OCI-LY1 (cell line): ENCODE data around the gene UTP20.

Experiments
- H2AFZ ChIP-seq: fragments of 200-600 bp; sonication (generic), shearing (Covaris generic); 2 replicates; pipeline ENCODE4 v1.6.0; 2014; ENCODE audit warnings: antibody characterized with exemption, mild to moderate bottlenecking, low read length
- H3F3A ChIP-seq: fragments of 200-600 bp; sonication (generic), shearing (Covaris generic); 2 replicates; pipeline ENCODE4 v1.6.0; 2014; ENCODE audit warnings: mild to moderate bottlenecking, antibody characterized with exemption, low read length, moderate library complexity; ENCODE audit not compliant: insufficient read depth
- H3K27ac ChIP-seq: fragments of 200-600 bp; sonication (generic); 2 replicates; pipeline ENCODE4 v1.5.1; 2014; ENCODE audit warnings: low read length, mixed run types, mild to moderate bottlenecking, low read depth; ENCODE audit not compliant: poor library complexity, severe bottlenecking
- H3K27me3 ChIP-seq: fragments of 200-600 bp; sonication (generic); 2 replicates; pipeline ENCODE4 v1.6.0; 2014; ENCODE audit warnings: antibody characterized with exemption, mild to moderate bottlenecking, low read length, moderate library complexity; ENCODE audit not compliant: insufficient read depth
- H3K36me3 ChIP-seq: fragments of 200-600 bp; sonication (generic); 2 replicates; pipeline ENCODE4 v1.6.1; 2014; ENCODE audit warnings: mild to moderate bottlenecking, antibody characterized with exemption, low read length, moderate library complexity, mixed read lengths; ENCODE audit not compliant: insufficient read depth
- H3K4me1 ChIP-seq: fragments of 200-600 bp; sonication (generic); 2 replicates; pipeline ENCODE4 v1.5.1; 2014; ENCODE audit warnings: mild to moderate bottlenecking, low read length, moderate library complexity; ENCODE audit not compliant: insufficient read depth, severe bottlenecking
- H3K4me2 ChIP-seq: fragments of 200-600 bp; sonication (generic), shearing (Covaris generic); 2 replicates; pipeline ENCODE4 v1.6.1; 2014; ENCODE audit warnings: low read length
- H3K4me3 ChIP-seq: fragments of 200-600 bp; sonication (generic); 2 replicates; pipeline ENCODE4 v1.5.1; 2014; ENCODE audit warnings: low read length, low read depth, mild to moderate bottlenecking, mixed read lengths; ENCODE audit not compliant: poor library complexity, severe bottlenecking
- H3K79me2 ChIP-seq: fragments of 200-600 bp; shearing (Covaris generic); 2 replicates; pipeline ENCODE4 v1.6.1; 2016; ENCODE audit warnings: mixed run types, low read length, mixed read lengths; ENCODE audit not compliant: insufficient read depth
- H3K9ac ChIP-seq: fragments of 200-600 bp; sonication (generic), shearing (Covaris generic); 2 replicates; pipeline ENCODE4 v1.6.1; 2014; ENCODE audit warnings: mild to moderate bottlenecking, low read length, mixed read lengths
- H3K9me2 ChIP-seq: fragments of 200-600 bp; sonication (generic), shearing (Covaris generic); 2 replicates; pipeline ENCODE4 v1.6.1; 2014; ENCODE audit warnings: low read depth, mild to moderate bottlenecking, low read length, mixed read lengths
- H3K9me3 ChIP-seq: fragments of 200-600 bp; shearing (Covaris generic); 2 replicates; pipeline ENCODE4 v1.6.1; 2014; ENCODE audit warnings: low read length, mixed read lengths
- H4K20me1 ChIP-seq: fragments of 200-600 bp; sonication (generic), shearing (Covaris generic); 2 replicates; pipeline ENCODE4 v1.6.0; 2016; ENCODE audit warnings: mild to moderate bottlenecking, low read length; ENCODE audit not compliant: insufficient read depth
- EZH2 ChIP-seq: fragments of 200-600 bp; sonication (generic), shearing (Covaris generic); IDR thresholded peaks from 2 replicates; pipeline ENCODE4 v1.8.0; 2017; ENCODE audit warnings: borderline replicate concordance, mixed run types, mild to moderate bottlenecking, antibody characterized with exemption, low read length, moderate library complexity, mixed read lengths
- TF ChIP-seq, protein P1 (sequence below): fragments of 200-600 bp; sonication (generic), shearing (Covaris generic); IDR thresholded peaks from 2 replicates; pipeline ENCODE4 v1.5.1; 2017; ENCODE audit warnings: mild to moderate bottlenecking, antibody characterized with exemption, low read length, moderate library complexity, mixed read lengths

The UTP20 gene

DNA sequence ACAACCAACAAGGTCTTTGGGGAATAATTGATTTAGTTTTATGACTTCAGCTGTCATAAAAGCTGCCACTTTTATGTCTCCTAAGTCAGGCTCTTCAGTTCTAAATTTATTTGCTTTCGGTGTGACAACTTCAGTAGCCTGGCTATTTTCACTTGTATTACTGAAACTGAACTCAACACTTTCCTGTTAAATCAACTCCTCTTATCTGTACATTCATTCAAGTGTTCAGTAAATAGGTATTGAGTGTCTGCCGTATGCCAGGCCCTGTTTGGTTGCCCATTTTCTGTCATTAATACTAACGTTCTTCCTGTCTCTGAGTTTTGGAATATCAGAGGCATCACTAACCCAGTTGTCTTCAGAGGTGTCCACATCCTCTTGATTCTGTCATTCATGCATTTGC, 7.5 kb downstream of the UTP20 start:
- Histone ChIP-seq H3K27ac (no peak overlapping the region), H3K4me1 (no peaks in the 10 kb centered on the region), H3K9me3 (no peaks in the 10 kb centered on the region), H3K27me3 (no peaks in the 10 kb centered on the region), H3K9me2 (no peaks in the 10 kb centered on the region), H3K79me2 (no peaks in the 10 kb centered on the region), H2AFZ (no peak overlapping the region), H3K4me2 (no peak overlapping the region), H3K9ac (no peak overlapping the region), H3K36me3 (peaks cover 78% of the 10 kb centered on the region), H4K20me1 (no peaks in the 10 kb centered on the region), H3K4me3 (no peak overlapping the region), H3F3A (no peaks in the 10 kb centered on the region)
- TF ChIP-seq EZH2 = no peak
- TF ChIP-seq, protein P1, sequence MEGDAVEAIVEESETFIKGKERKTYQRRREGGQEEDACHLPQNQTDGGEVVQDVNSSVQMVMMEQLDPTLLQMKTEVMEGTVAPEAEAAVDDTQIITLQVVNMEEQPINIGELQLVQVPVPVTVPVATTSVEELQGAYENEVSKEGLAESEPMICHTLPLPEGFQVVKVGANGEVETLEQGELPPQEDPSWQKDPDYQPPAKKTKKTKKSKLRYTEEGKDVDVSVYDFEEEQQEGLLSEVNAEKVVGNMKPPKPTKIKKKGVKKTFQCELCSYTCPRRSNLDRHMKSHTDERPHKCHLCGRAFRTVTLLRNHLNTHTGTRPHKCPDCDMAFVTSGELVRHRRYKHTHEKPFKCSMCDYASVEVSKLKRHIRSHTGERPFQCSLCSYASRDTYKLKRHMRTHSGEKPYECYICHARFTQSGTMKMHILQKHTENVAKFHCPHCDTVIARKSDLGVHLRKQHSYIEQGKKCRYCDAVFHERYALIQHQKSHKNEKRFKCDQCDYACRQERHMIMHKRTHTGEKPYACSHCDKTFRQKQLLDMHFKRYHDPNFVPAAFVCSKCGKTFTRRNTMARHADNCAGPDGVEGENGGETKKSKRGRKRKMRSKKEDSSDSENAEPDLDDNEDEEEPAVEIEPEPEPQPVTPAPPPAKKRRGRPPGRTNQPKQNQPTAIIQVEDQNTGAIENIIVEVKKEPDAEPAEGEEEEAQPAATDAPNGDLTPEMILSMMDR = no peak

- Histone ChIP-seq H3K4me3 (no peak overlapping the region), H3K27me3 (no peaks in the 10 kb centered on the region), H4K20me1 (no peaks in the 10 kb centered on the region), H3K9me2 (no peaks in the 10 kb centered on the region), H3K4me2 (no peak overlapping the region), H3K36me3 (peaks cover 75% of the 10 kb centered on the region), H3K4me1 (no peaks in the 10 kb centered on the region), H3K27ac (no peak overlapping the region), H2AFZ (no peak overlapping the region), H3K9ac (no peak overlapping the region), H3K79me2 (no peaks in the 10 kb centered on the region), H3K9me3 (no peaks in the 10 kb centered on the region), H3F3A (no peaks in the 10 kb centered on the region)
- no peak for TF ChIP-seq EZH2
Measured at GRCh38 chr12:101297661-101298060, 17.8 kb downstream of the UTP20 start.

GRCh38 chr12:101298426-101298825, 18.5 kb downstream of the UTP20 start:
- Histone ChIP-seq H3K9me3 (no peaks in the 10 kb centered on the region), H2AFZ (no peak overlapping the region), H3K4me1 (no peaks in the 10 kb centered on the region), H3F3A (no peaks in the 10 kb centered on the region), H3K4me2 (no peak overlapping the region), H3K36me3 (peaks cover 77% of the 10 kb centered on the region), H3K79me2 (no peaks in the 10 kb centered on the region), H3K27me3 (no peaks in the 10 kb centered on the region), H3K9me2 (no peaks in the 10 kb centered on the region), H3K27ac (no peak overlapping the region), H3K9ac (no peak overlapping the region), H4K20me1 (no peaks in the 10 kb centered on the region), H3K4me3 (no peak overlapping the region)
- TF ChIP-seq, protein P1 = no peak
- no peak for TF ChIP-seq EZH2

- no peak overlapping the region for H3K9ac ChIP-seq
- H3K4me1 ChIP-seq = no peaks in the 10 kb centered on the region
- H3K27me3 ChIP-seq = no peaks in the 10 kb centered on the region
- no peaks in the 10 kb centered on the region for H3K79me2 ChIP-seq
- no peak overlapping the region for H2AFZ ChIP-seq
- no peaks in the 10 kb centered on the region for H4K20me1 ChIP-seq
- H3K9me3 ChIP-seq = no peaks in the 10 kb centered on the region
- no peak overlapping the region for H3K4me3 ChIP-seq
- H3K36me3 ChIP-seq = peaks cover 72% of the 10 kb centered on the region
- TF ChIP-seq EZH2 = no peak
- TF ChIP-seq, protein P1 = no peak
- H3F3A ChIP-seq = no peaks in the 10 kb centered on the region
- no peak overlapping the region for H3K27ac ChIP-seq
- no peaks in the 10 kb centered on the region for H3K9me2 ChIP-seq
- H3K4me2 ChIP-seq = no peak overlapping the region
Measured at GRCh38 chr12:101299346-101299745, 19.4 kb downstream of the UTP20 start.
